HG02938 (cell line): ENCODE results near the gene R3HDM4.
"Not testable (repeated sequence)": the region's sequence is repeated elsewhere in the genome, so short reads cannot be mapped to it uniquely, and the experiment has no call there.

ENCODE experiments used
- ATAC-seq: cut with Tn5 transposase; IDR thresholded peaks from one replicate; pipeline ENCODE4 v1.9.1; 2021; ENCODE audit warnings: mild to moderate bottlenecking, moderate library complexity; ENCODE audit not compliant: unreplicated experiment

The R3HDM4 gene

DNA sequence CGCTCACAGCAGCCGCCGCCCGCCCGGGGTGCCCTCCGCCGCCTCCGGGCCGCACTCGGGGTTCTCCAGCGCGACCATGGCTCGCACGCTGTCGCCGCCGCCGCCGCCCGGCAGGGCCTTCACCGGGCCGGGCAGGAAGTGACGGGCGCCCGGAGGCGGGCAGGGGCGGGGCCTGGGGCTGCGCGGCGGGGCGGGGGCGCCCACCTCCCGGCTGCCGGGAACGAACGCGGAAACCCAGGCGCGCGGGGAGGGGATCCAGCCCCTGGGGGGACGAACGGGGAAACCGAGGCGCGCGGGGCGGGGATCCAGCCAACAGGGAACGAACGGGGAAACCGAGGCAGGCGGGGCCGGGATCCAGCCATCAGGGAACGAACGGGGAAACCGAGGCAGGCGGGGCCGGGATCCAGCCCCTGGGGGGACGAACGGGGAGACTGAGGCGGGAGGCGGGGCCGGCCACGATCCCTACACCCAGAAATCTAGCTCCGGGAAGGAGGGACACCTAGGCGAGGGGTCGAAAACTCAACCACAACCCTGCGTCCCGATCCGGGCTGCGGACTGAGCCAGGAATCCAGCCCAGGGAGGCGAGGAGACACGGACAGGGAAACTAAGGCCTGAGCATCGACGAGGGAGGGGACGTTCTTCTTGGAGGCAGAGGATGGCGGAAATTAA is at the start of gene R3HDM4:
R3HDM4 (minus strand) TSS at position 140 of the 669 bp plus-strand sequence; CDS start at position 78, 62 bp downstream.
- ATAC-seq: no peak

DNA sequence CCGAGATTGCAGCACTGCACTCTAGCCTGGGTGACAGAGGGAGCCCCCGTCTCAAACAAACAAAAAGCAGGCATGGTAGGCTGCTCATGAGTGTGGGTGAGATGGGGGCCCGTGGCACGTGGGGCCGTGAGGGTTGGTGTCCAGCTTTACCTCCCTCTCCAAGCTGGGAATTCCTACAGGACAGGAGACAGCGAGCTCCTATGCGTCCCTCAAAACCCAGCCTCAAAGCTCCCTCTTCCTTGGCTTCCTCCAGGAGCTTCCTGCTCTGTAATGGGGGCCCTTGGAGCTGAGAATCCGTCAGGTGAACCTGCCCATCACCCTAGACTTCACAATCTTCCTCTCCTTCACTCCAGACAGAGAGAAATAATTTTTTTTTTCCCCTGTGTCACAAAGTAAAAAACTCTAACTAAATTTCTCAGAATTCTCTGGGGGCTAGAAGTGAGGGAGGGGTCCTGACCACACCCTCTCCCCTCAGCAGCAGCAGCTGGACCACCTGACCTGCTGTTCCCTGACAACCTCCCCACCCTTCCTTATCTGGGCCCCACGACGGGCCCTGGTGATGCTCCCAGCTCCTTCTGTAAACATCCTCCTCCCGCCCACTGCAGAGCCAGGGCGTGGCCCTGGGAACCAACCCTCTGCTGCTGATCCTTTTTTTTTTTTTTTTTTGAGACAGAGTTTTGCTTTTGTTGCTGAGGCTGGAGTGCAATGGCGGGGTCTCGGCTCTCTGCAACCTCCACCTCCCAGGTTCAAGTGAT is 49.0 kb upstream of the R3HDM4 start:
- no peak for ATAC-seq

DNA sequence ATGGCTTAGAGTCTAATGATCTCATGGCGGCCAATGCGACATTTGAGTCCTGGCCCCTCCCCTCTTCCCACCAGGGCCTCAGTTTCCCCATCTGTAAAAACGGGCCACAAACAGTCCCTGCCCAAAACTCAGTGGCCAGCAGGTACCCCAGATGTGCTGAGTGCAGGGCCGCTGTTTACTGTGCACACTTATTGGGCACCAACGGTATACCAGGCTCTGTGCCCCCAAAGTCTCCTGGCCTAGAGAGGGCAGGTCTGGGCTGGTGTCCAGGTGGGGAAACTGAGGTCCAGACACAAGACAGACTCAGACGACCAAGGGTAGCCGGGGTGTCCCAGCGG is 47.6 kb upstream of the R3HDM4 start:
- ATAC-seq: no peak

DNA sequence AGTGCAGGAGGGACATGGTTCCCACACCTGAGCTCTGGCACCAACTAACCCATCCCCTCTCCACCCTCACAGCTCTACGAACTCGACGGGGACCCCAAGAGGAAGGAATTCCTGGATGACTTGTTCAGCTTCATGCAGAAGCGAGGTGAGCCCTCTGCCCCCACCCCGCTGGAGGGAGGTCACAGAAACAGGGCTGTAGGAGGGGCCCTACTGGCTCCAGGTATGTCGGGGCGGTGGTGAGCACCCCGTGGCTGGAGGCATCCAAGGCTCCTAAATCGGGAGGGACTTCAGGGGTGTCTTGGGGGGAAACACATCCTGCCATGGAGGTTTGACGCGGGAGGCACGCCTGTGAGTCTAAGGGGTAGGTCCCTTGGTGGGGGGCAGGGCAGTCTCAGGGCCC is 47.0 kb upstream of the R3HDM4 start:
- ATAC-seq: no peak

DNA sequence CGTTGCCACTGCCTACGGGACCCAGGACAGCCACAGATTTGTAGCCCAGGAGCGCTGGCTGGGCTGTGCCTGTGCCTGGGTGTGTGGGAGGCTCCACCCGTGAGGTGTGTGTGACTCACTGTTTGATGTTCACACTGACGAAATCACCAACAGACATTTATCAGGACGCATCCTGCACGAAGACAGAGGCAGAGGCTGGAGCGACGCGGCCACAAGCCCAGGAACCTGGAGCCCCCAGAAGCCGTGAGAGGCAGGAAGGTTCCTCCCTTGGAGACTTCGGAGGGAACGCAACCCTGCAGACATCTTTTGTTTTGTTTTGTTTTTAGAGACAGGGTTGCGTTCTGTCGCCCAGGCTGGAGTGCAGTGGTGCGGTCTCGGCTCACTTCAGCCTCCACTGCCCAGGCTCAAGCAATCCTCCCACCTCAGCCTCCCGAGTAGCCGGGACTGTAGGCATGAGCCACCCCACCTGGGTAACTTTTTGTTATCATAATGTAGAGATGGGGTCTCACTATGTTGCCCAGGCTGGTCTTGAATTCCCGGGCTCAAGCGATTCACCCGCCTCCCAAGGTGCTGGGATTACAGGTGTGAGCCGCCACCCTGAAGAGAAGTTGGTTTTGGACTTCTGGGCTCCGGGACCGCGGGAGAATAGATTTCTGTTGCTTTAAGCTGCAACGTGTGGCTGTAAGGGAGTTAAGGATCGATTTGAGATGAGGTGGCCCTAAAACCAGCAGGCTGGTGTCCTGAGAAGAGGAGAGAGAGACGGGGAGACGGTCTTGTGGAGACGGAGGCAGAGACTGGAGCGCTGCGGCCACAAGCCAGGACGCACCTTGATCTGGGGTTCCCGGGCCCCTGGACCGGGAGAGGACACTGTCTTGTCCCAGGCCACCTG is 46.2 kb upstream of the R3HDM4 start:
- no peak for ATAC-seq

DNA sequence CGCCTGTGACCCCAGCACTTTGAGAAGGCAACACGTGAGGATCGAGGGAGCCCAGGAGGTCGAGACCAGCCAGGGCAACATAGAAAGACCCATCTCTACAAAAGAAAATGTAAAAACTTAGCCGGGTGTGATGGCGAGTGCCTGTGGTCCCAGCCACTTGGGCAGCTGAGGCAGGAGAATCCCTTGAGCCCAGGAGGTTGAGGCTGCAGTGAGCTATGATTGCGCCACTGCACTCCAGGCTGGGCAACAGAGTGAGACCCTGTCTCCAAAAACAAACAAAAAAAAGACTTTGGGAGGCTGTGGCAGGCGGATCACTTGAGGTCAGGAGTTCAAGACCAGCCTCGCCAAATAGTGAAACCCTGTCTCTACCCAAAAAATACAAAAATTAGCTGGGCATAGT is 44.6 kb upstream of the R3HDM4 start:
- ATAC-seq: not testable (repeated sequence)

DNA sequence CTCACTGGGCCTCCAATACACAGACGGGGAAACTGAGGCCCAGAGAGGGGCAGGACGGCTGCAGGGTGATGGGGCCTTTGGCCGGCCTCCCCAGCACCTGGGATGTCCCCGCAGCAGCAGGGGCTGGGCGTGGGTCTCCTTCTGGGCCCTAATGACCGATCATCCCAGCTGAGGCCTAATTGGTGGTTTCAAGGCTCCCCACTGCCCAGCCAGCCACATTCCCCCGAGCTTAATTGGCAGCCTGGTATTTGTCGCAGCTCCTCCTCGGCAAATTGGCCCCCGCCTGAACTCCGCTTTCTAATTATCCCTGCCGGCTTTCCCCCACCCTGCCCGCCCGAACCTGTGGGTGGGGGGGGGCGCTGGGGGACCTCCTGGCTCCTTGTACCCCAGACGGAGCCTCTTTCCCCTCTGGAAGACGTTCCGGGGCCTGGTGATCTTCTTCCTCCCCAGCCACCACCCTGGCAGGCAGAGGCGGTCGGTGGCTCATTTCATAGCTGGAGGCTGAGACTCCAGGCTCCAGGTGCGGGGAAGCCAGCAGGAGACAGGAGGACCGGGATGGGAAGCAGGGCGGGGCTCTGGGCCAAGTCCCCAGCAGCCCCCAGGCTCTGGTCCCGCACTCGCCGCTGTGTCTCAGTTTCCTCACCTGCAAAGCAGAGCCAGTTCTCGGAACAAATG is 43.9 kb upstream of the R3HDM4 start:
- ATAC-seq: no peak

DNA sequence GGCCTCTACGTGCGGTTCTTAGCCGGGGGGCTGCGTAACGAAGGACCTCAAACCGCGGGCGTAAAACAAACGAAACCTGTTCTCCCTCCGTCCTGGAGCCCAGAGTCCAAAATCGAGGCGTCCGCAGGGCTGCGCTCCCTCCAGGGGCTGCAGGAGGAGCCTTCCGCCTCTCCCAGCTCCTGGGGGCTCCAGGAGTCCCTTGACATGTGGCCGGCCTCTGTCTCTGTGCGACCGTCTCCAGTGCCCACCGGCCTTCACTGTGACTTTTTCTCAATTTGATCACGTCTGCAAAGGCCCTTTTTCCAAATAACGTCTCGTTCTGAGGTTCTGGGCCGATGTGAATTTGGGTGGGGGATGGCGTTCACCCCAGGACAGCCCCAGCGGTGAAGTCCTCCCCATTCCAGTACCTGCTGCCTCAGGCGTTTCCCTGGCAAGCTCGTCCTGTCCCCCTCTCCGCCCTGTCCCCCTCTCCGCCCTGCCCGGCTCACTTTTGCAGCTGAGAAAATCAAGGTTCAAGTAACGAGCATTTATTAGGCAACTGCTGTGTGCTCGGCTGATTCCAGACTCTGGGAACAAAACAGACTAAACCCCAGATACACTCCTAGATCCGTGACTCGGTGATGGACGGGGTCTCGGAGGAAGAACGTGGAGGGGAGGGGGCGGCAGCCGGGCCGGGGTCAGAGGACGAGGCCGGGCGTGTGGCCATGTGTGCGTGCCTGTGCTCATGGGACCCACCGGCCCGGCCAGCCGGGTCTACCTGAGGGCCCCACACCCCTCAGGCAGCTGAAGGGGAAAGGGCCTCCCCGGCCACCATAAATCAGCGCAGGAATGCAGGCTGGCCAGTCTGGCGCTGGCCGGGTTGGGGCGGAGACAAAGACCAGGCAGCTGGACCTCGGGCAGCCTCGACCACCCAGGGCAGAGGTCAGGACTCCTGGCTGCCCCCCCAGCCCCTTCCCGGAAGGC is 43.1 kb upstream of the R3HDM4 start:
- ATAC-seq: no peak

DNA sequence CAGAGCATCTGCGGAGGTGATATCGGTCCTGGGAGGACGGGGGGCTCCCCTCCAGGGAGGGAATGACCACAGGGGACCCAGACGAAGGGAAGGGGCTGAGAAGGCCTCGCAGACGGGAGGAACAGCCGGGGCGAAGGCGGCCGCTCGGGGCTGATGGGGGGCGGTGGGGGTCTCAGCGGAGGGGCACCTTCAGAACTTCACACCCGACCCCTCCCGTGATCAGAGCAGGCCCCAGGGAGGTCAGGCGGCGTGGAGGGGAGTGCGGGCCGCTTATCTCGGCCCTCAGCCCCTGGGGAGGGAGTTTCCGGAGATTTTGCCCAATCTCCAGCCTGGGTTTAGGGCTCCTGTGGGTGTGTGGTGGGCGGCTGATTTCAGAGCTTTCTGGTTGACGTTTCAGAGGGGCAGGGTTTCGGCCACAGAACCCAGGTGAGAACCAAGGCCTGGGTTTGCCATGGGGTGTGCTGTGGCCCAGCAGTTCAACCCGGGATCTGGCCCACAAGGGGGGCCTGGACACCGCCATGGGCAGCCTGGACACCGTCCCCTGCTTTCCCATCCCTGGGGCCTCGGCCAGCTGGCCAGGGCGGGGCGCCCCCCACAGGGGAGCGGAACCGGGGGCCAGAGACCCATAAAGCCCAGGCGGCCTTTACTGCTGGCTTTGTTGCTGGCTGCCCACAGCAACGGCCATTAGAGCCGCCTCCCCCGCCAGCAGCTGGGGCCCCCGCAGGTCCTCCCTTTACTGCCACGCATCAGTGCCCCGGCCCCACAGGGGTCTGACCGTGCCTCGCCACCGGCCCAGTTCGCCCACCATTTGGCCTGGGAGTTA is 41.9 kb upstream of the R3HDM4 start:
- no peak for ATAC-seq

DNA sequence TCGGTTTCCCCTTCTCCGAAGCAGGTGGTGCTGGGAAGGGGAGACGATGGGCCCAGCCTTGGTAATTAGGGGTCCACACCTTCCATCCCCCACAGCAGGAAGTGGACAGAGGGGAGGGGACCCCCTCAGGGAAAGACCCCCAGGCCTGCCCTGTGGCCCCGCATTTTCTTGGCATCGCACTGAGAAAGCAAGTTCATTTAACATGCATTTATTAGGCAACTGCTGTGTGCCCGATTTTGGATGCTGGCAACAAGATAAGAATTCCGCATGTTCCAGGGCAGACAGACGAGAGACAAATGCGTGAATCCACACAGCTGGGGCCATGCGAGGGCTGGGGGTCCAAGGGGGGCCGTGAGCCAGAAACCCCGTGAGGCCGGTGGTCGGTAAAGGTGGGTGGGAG is 41.3 kb upstream of the R3HDM4 start:
- ATAC-seq: no peak

DNA sequence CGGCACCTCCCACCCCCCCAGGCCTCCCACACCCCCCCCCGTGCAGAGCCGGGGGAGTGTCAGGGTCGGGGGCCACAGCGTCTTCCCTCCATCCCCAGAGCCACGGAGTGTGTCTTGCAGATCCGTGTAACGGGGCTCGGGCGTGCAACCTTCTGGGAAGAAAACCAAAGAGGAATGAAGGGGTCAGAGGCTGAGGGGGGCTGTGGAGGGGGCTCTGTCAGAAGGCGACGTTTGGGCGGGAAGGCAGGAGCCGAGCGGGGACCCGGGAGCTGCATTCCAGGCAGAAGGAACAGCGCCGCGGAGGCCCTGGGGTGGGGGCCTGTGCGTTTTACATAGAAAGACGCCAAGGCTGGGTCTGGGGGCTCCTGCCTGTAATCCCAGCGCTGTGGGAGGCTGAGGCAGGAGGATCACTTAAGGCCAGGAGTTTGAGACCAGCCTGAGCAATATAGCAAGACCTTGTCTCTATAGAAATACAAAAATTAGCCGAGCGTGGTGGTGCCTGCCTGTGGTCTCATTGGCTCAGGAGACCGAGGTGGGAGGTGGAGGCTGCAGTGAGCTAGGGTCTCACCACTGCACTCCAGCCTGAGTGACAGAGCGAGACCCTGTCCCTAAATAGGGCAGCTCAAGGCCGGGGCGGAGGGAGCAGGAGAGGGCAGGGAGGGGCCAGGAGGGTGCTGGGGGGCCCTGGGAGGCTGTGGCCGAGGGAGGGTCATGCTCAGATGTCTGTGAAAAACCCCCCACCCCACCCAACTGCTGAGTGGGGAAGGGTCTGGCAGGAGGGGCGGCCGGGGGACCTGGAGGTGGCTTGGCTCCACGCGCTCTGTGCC is 40.6 kb upstream of the R3HDM4 start:
- no peak for ATAC-seq

DNA sequence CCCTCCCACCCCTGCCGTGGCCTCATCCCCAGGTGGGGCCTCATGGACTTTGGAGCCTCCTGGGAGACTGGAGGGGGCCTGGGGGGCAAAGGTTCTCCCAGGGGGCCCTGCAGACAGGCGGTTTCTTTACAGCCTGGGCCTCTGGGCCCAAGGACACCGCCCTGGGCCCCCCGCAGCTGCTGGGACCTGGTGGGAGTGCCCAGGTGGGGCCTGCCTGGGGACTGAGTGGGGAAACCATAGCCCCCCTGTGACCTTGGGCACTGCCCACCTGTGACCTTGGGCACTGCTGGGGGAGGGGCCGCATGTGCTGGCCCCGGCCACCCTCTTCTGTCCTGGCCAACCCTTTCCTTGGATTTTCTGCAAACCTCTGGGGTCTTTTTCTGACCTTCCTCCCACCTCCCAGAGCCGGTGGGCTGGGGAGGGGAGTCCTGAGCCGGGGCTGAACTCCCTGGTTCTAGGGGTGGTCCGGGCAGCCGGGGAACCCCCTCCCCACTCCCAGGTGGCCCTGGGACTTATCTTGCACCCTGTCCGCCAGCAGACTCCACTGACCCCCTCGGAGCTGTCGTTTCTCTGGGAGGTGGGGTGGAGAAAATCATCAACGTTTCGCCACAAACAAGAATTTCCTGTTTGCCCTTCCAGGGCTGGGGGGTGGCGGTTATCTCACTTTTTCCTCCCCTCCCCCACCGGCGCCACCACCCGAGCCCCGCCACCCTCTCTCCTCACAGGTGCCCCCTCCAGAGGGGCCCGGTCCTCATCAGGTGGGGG is 39.8 kb upstream of the R3HDM4 start:
- ATAC-seq: no peak

DNA sequence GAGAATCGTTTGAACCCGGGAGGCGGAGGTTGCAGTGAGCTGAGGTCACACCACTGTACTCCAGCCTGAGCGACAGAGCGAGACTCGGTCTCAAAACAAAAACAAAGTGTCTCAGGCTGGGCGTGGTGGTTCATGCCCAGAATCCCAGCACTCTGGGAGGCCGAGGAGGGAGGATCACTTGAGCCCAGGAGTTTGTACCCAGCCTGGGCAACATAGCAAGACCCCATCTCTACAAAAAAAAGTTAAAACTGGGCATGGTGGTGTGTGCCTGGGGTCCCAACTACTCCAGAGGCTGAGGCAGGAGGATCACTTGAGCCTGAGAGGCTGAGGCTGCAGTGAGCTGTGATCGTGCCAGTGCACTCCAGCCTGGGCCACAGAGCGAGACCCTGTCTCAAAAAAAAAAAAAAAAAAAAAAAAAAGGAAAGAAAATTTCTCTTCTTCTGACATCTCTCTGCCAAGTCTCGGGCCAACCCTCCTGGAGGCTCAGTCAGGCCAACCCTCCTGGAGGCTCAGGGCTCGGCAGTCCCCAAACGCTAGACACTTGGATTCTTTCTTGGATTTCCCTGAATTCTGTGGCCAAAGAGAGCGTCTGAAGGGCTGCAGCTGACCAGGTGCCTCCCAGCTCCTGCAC is 39.1 kb upstream of the R3HDM4 start:
- no peak for ATAC-seq

DNA sequence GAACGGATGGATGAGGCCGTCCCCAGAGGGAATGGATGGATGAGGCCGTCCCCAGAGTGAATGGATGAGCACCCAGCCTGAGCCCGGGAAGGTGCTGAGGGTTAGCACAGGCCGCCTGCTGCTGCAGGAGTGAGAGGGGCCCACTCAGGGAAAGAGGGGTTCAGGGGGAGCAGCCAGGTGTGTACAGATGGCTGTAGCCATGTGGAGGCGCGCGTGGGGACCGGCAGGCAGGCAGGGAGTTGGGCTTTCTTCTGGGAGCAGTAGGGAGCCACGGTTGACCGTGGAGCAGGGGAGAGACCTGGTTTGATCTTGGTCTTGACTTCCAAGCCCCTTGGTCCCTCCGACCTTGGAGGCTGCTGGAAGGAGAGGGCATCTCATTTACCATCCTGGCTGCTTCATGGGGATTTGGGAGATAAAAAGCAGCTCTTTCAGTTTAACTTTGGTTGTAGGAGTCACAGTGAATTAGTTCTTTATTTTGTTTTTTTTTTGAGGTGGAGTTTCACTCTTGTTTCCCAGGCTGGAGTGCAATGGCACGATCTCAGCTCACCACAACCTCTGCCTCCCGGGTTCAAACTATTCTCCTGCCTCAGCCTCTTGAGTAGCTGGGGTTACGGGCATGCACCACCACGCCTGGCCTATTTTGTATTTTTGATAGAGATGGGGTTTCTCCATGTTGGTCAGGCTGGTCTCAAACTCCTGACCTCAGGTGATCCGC is 37.5 kb upstream of the R3HDM4 start:
- no peak for ATAC-seq

DNA sequence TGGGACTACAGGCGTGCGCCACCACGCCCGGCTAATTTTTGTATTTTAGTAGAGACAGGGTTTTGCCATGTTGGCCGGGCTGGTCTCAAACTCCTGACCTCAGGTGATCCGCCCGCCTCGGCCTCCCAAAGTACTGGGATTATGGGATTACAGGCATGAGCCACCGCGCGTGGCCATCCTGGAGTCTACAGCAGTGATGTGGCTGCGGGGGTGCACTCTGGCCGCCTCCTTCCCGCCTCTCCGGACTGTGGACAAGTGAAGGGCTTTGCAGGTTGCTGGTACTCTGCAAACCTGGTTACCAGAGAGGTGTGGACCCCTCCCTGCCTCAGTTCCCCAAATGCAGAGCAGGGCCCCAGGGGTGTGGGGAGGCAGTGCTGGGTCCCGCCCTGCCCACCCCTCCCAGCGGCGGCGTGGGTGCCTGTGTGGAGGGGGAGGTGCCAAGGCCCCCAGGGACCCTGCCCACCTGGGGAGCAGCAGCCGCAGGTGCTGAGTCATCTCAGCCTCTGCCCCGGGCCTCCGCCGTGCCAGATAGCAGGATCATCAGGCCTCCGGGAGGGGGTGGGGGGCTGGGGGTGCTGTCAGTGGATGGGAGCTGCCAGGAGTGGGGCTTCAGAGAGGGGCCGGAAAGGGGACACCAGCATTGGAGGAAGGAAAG is 36.0 kb upstream of the R3HDM4 start:
- ATAC-seq: no peak
